HL-60/S4 treated with retinoic acid at 250 ng/mL for 4 days and 3 days (cell line): Measurements from ENCODE around the gene TOGARAM2.
"Not testable (repeated sequence)": the region's sequence is repeated elsewhere in the genome, so short reads cannot be mapped to it uniquely, and the experiment has no call there.

Experiments used
- in situ Hi-C: fragments of 300-500 bp; cut with MboI; formaldehyde crosslinking; loops from 2 replicates; pipeline ENCODE4 v1.7.0; 2022; ENCODE audit warnings: low sequenced_read_pairs

TOGARAM2 gene

GRCh38 chr2:29071032-29071975 is 90.2 kb downstream of the TOGARAM2 start:
- in situ Hi-C loops, result no loop called here

GRCh38 chr2:29072251-29072650 is 91.2 kb downstream of the TOGARAM2 start:
- in situ Hi-C loops, result no loop called here

GRCh38 chr2:29072971-29073725 is 92.0 kb downstream of the TOGARAM2 start:
- in situ Hi-C loops, result no loop called here

GRCh38 chr2:29073933-29074332 is 92.8 kb downstream of the TOGARAM2 start:
- in situ Hi-C loops, result no loop called here

GRCh38 chr2:29074411-29074810 is 93.3 kb downstream of the TOGARAM2 start, which contains the start of gene PCARE:
PCARE (minus strand) TSS chr2:29074523; CDS start chr2:29074261, 262 bp downstream.
- in situ Hi-C loops, result no loop called here

- in situ Hi-C loops, result no loop called here
Measured at GRCh38 chr2:29075894-29076705, 95.0 kb downstream of the TOGARAM2 start.

GRCh38 chr2:29079887-29080286 is 98.8 kb downstream of the TOGARAM2 start:
- in situ Hi-C loops, result no loop called here

GRCh38 chr2:29080886-29081743 is 100.0 kb downstream of the TOGARAM2 start:
- in situ Hi-C loops, result no loop called here

- in situ Hi-C loops, result no loop called here
Measured at GRCh38 chr2:29082804-29083495, 101.9 kb downstream of the TOGARAM2 start.

- in situ Hi-C loops, result no loop called here
Measured at GRCh38 chr2:29084554-29084953, 103.5 kb downstream of the TOGARAM2 start.

GRCh38 chr2:29090311-29090710 is 109.2 kb downstream of the TOGARAM2 start:
- in situ Hi-C loops, result not testable (repeated sequence)

- in situ Hi-C loops, result no loop called here
Measured at GRCh38 chr2:29096969-29097368, 115.9 kb downstream of the TOGARAM2 start.

- in situ Hi-C loops, result no loop called here
Measured at GRCh38 chr2:29097569-29097968, 116.5 kb downstream of the TOGARAM2 start.

- in situ Hi-C loops, result no loop called here
Measured at GRCh38 chr2:29100564-29100963, 119.5 kb downstream of the TOGARAM2 start.
